Muscle layer of duodenum (tissue), 2 donors: Measurements from ENCODE around the gene PTPN3.
"Not testable (repeated sequence)": the region's sequence is repeated elsewhere in the genome, so short reads cannot be mapped to it uniquely, and the experiment has no call there.

Source experiments
- H3K27ac ChIP-seq: one replicate; pipeline ENCODE4 v1.7.0; 2013; ENCODE audit warnings: mild to moderate bottlenecking, low read length
- H3K27me3 ChIP-seq: one replicate; pipeline ENCODE4 v1.7.0; 2013; ENCODE audit warnings: low read depth, mild to moderate bottlenecking, control low read depth, low read length
- H3K36me3 ChIP-seq, 2 donors: one replicate each; pipeline ENCODE4 v1.7.0; 2013; ENCODE audit warnings: low read length in 2 of 2, control low read depth in 1 of 2, mild to moderate bottlenecking in 1 of 2; ENCODE audit not compliant: insufficient read depth in 2 of 2, control insufficient read depth in 1 of 2
- H3K4me1 ChIP-seq, 2 donors: one replicate each; pipeline ENCODE4 v1.7.0; 2013; ENCODE audit warnings: low read length in 2 of 2, mild to moderate bottlenecking in 2 of 2, control low read depth in 1 of 2, moderate library complexity in 1 of 2; ENCODE audit not compliant: insufficient read depth in 2 of 2, control insufficient read depth in 1 of 2
- H3K4me3 ChIP-seq, 2 donors: one replicate each; pipeline ENCODE4 v1.7.0; 2013; ENCODE audit warnings: low read length in 2 of 2, low read depth in 1 of 2, mild to moderate bottlenecking in 1 of 2
- H3K9me3 ChIP-seq, 2 donors: one replicate each; pipeline ENCODE4 v1.7.0; 2013; ENCODE audit warnings: low read length in 2 of 2, control low read depth in 1 of 2, mild to moderate bottlenecking in 1 of 2; ENCODE audit not compliant: control insufficient read depth in 1 of 2
- donor health status: healthy.

PTPN3 gene, protein sequence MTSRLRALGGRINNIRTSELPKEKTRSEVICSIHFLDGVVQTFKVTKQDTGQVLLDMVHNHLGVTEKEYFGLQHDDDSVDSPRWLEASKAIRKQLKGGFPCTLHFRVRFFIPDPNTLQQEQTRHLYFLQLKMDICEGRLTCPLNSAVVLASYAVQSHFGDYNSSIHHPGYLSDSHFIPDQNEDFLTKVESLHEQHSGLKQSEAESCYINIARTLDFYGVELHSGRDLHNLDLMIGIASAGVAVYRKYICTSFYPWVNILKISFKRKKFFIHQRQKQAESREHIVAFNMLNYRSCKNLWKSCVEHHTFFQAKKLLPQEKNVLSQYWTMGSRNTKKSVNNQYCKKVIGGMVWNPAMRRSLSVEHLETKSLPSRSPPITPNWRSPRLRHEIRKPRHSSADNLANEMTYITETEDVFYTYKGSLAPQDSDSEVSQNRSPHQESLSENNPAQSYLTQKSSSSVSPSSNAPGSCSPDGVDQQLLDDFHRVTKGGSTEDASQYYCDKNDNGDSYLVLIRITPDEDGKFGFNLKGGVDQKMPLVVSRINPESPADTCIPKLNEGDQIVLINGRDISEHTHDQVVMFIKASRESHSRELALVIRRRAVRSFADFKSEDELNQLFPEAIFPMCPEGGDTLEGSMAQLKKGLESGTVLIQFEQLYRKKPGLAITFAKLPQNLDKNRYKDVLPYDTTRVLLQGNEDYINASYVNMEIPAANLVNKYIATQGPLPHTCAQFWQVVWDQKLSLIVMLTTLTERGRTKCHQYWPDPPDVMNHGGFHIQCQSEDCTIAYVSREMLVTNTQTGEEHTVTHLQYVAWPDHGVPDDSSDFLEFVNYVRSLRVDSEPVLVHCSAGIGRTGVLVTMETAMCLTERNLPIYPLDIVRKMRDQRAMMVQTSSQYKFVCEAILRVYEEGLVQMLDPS

DNA sequence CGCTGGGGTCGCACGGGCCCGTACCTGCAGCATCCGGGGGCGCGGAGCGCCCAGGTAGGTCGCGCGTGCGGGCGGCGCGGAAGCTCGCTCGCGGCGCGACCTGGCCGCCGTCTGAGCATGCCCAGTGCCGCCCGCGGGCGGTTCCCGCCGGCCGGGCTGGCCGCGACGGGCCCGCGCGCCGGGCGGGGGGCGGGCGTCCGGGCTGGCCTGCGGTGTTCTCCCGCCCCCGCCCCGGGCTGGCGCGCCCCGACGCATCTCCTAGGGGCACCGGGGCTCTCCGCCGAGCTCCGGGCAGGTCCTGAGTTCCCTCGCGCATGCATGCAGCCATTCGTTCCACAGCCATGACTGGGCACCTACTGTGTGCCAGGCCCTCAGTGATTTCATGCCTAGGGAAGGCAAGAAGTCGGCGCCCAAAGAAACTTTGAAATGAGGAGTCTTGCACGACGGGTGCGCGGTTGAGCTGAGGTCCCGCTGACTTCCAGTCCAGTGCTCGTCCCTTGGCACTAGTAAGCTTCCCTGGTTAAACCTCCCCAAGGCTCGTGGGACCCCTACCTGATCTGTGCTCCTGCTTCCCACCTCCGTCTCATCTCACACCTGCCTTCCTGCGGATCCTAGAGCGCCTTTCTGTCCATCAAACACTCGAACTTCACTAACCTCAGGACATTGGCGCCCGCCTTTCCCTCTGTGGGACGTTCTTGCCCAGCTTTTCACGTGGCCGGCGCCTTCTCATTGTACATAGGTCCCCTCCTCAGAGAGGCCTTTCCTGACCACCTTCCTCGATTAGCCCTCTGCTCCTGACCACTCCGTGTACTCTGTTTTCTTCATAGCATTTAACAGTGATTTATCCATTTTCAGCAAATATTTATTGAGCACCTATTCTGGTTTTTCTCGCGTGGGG, at the start of gene PTPN3:
PTPN3 (minus strand) TSS at position 113 of the 898 bp plus-strand sequence. CDS start 34,873 bp downstream, outside the sequence.
- Histone ChIP-seq H3K4me3 (peak within 1 kb of the TSS; percentile 50 to 62), H3K9me3 (no peaks in the 10 kb centered on the region), H3K27me3 (peaks cover 4% of the 10 kb centered on the region), H3K36me3 (no peaks in the 10 kb centered on the region), H3K4me1 (peaks cover 0 to 9% of the 10 kb centered on the region in 2 donors), H3K27ac (peak within 1 kb of the TSS; percentile 54)

DNA sequence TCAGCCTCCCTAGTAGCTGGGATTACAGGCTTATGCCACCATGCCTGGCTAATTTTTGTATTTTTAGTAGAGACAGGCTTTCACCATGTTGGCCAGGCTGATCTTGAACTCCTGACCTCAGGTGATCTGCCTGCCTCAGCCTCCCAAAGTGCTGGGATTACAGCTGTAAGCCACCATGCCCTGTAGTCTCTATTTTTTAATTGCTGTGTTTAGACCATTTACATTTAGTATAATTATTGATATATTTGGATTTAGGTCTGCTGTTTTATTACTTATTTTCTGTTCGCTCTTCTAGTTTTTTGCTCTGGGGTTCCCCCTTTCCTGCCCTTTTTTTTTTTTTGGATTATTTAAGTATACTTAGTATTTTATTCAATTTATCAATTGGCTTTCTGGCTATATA, 46.8 kb upstream of the PTPN3 start:
- not testable (repeated sequence) for H3K36me3 ChIP-seq, H3K4me3 ChIP-seq, H3K4me1 ChIP-seq, H3K27ac ChIP-seq, H3K27me3 ChIP-seq
- H3K9me3 ChIP-seq, result peaks cover 0 to 11% of the 10 kb centered on the region in 2 donors

DNA sequence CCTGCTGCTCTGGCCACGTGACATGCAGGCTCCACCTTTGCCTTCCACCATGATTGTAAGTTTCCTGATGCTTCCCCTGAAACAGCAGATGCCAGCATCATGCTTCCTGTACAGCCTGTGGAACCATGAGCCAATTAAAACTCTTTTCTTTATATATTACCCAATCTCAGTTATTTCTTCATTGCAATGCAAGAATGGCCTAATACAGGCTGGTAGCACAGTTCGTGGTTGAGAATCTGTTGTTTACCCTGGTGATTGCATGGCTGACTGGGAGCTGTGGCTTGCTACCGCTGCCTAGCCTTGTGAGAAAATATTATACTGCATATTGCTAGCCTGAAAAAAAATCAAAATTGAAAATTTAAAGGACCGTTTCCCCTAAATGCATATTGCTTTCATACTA, 44.8 kb upstream of the PTPN3 start:
- H3K27me3 ChIP-seq, result no peaks in the 10 kb centered on the region
- H3K36me3 ChIP-seq, result no peaks in the 10 kb centered on the region
- no peak overlapping the region for H3K27ac ChIP-seq
- H3K9me3 ChIP-seq, result peaks cover 0 to 11% of the 10 kb centered on the region in 2 donors
- H3K4me1 ChIP-seq, result no peaks in the 10 kb centered on the region
- H3K4me3 ChIP-seq, result no peak overlapping the region

DNA sequence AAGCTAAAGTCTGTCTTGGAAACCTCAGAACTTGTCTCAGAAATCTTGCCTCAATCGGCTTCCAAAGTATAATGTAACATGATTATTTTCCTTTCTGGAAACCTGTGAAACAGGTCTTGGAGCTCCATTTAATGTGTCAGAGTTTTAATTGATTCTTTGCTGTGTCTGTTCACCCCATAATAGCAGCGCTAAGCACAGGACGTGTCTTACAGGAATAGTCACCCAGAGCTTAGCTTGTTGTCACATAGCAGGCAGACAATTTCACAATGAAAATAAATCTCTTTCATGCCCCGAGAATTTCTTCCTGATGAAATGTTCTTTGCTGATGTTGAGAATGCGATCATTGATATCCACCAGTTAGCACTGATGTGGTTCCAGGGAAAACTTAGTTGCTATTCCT, 40.2 kb upstream of the PTPN3 start:
- no peaks in the 10 kb centered on the region for H3K4me1 ChIP-seq
- H3K4me3 ChIP-seq, result no peak overlapping the region
- H3K9me3 ChIP-seq, result no peaks in the 10 kb centered on the region
- no peak overlapping the region for H3K27ac ChIP-seq
- H3K36me3 ChIP-seq, result no peaks in the 10 kb centered on the region
- H3K27me3 ChIP-seq, result no peaks in the 10 kb centered on the region

DNA sequence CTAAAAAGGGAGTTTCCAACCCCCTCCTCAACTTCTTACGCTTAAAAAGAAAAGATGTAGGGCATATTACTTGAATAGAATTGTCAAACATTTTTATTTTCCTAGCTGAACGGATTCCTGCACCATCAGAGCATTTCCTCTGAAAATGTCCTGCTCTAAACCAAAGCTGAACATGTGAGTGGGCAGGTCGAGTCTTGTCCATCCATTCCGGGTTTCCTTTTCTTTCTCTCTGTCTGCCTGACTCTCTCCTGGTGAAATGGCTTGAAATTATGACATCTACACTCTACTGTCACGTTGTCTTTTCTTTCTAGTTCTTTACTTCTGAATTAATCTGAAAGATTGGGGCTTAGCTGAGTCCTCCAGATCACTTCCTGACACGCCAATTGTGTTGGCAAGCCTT, 39.2 kb upstream of the PTPN3 start:
- no peaks in the 10 kb centered on the region for H3K36me3 ChIP-seq
- H3K4me1 ChIP-seq, result no peaks in the 10 kb centered on the region
- no peak overlapping the region for H3K27ac ChIP-seq
- H3K27me3 ChIP-seq, result no peaks in the 10 kb centered on the region
- H3K9me3 ChIP-seq, result no peaks in the 10 kb centered on the region
- H3K4me3 ChIP-seq, result no peak overlapping the region

DNA sequence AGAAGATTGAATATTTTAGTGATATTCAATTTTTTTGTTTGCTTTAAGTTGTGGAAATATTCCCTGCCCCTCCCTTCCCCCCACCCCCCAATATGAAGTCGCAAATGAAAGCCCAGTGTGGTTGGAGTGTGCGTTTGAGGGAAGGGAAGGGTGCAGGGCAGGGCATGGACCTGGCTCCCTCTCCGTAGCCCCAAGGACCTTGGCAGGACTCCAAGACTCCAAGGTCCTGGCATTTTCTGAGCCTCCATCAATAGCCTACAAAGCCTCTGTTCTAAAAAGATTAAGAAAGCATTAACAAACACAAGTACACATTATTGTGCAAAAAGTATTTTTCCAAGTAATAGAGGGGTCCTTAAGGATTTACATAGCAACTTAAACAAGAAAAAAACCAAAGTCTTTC, 38.8 kb upstream of the PTPN3 start:
- Histone ChIP-seq H3K4me1 (no peaks in the 10 kb centered on the region), H3K4me3 (no peak overlapping the region), H3K27ac (no peak overlapping the region)

DNA sequence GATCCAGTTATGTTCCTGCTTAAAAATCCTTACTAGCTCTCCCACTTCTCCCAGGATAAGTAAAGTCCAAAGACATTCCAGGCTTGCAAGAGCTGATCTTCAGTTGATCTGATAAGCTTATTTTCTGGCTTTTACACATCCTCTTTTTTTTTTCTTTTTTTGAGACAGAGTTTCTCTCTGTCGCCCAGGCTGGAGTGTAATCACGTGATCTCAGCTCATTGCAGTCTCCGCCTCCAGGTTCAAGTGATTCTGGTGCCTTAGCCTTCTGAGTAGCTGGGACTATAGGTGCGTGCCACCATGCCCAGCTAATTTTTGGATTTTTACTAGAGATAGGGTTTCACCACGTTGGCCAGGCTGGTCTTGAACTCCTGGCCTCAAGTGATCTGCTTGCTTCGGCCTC, 37.3 kb upstream of the PTPN3 start:
- H3K9me3 ChIP-seq, result no peaks in the 10 kb centered on the region
- no peak overlapping the region for H3K4me3 ChIP-seq
- no peaks in the 10 kb centered on the region for H3K36me3 ChIP-seq
- H3K27ac ChIP-seq, result no peak overlapping the region
- no peaks in the 10 kb centered on the region for H3K4me1 ChIP-seq
- H3K27me3 ChIP-seq, result no peaks in the 10 kb centered on the region

More for the DNA sequence above, 38.8 kb upstream of the PTPN3 start:
- H3K27me3 ChIP-seq, result no peaks in the 10 kb centered on the region
- H3K36me3 ChIP-seq, result no peaks in the 10 kb centered on the region
- no peaks in the 10 kb centered on the region for H3K9me3 ChIP-seq

DNA sequence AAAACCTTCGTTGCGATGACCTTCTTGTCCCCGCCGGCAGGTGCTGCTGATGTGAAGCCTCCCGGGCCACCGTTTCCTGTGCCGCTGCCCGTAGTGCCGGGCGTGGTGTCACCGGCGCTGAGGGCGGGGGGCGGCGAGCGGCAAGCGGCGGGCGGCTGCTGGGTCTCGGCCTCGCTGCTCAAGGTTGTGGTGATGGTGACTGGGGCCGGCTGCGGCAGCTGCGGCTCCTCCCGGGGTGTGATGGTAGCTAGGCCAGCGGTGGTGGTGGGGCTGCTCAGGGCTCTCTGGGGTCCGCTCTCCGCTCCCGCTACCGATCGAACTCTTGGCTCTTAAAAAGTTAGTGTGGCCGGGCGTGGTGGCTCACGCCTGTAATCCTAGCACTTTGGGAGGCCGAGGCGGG, 36.0 kb upstream of the PTPN3 start:
- H3K27me3 ChIP-seq, result no peaks in the 10 kb centered on the region
- no peaks in the 10 kb centered on the region for H3K9me3 ChIP-seq
- no peak overlapping the region for H3K27ac ChIP-seq
- H3K4me1 ChIP-seq, result no peaks in the 10 kb centered on the region
- H3K36me3 ChIP-seq, result no peaks in the 10 kb centered on the region
- H3K4me3 ChIP-seq, result no peak overlapping the region

DNA sequence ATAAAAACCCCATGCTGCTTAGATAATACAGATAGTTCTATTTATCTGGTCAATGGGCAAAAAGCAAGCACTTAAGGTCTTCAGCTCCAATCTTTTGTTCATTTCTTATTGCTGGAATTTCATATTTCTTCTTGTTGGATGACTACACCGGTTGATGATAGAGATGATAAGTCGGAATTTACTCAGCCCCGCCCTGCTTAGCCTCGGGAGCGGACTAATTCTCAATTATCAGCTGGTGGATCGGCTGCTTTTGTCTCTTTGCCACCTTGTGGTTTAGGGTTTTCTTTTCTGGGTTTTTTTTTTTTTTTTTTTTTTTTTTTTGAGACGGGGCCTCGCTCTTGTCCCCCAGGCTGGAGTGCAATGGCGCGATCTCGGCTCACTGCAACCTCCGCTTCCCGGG, 34.5 kb upstream of the PTPN3 start:
- H3K9me3 ChIP-seq, H3K27me3 ChIP-seq, H3K36me3 ChIP-seq, H3K4me1 ChIP-seq, H3K27ac ChIP-seq, H3K4me3 ChIP-seq: not testable (repeated sequence)

DNA sequence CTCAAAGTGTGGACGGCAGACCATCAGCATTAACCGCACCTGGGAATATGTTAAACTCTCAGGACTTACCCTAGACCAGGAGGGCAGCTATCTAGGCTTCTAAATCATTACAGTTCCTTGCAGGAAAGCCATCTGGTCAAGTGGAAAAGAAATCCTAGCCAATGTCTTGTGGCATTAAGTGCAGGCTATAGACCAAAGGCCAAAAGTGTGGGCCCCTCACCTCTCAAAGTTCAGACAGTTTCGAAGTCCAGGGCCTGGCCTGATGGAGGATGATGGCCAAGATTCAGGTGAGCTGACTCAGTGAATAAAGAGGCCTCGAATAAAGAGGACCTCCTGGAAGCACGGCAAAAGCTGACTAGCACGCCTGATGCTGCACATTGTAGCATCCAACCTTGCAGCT, 24.0 kb upstream of the PTPN3 start:
- no peak overlapping the region for H3K27ac ChIP-seq
- H3K36me3 ChIP-seq, result no peaks in the 10 kb centered on the region
- no peaks in the 10 kb centered on the region for H3K9me3 ChIP-seq
- no peak overlapping the region for H3K4me3 ChIP-seq
- no peaks in the 10 kb centered on the region for H3K27me3 ChIP-seq
- H3K4me1 ChIP-seq, result no peaks in the 10 kb centered on the region
